SHP77 (cell line): ENCODE results near the gene DMRTB1.

Experiments
- DNase-seq, 2 experiments: peaks; one replicate each; lab custom pipeline; 2025; lab: John Stamatoyannopoulos, UW

The DMRTB1 gene

GRCh38 chr1:53435151-53435550 lies 24.0 kb upstream of the DMRTB1 start:
- DNase-seq: no peak

GRCh38 chr1:53438427-53439336 lies 20.5 kb upstream of the DMRTB1 start:
- DNase-seq: no peak

- no peak for DNase-seq
Observed at GRCh38 chr1:53439337-53440207, 19.6 kb upstream of the DMRTB1 start.

- DNase-seq: no peak
Observed at GRCh38 chr1:53440633-53441032, 18.6 kb upstream of the DMRTB1 start.

GRCh38 chr1:53442299-53442698 lies 16.9 kb upstream of the DMRTB1 start:
- no peak for DNase-seq

- DNase-seq: no peak
Observed at GRCh38 chr1:53446051-53446450, 13.1 kb upstream of the DMRTB1 start.

GRCh38 chr1:53447413-53447812 lies 11.8 kb upstream of the DMRTB1 start:
- DNase-seq: no peak

- DNase-seq: no peak
Observed at GRCh38 chr1:53448241-53448841, 10.9 kb upstream of the DMRTB1 start.

- DNase-seq: no peak
Observed at GRCh38 chr1:53449021-53449420, 10.2 kb upstream of the DMRTB1 start.

- DNase-seq: no peak
Observed at GRCh38 chr1:53449693-53450092, 9.5 kb upstream of the DMRTB1 start.

- DNase-seq: no peak
Observed at GRCh38 chr1:53450225-53450624, 9.0 kb upstream of the DMRTB1 start.

GRCh38 chr1:53454019-53454418 lies 5.2 kb upstream of the DMRTB1 start:
- DNase-seq: no peak

- no peak for DNase-seq
Observed at GRCh38 chr1:53455364-53455991, 3.7 kb upstream of the DMRTB1 start.

GRCh38 chr1:53458634-53459033 lies 565 bp upstream of the DMRTB1 start:
- no peak for DNase-seq

GRCh38 chr1:53460211-53460634 lies 1.0 kb downstream of the DMRTB1 start:
- no peak for DNase-seq

- no peak for DNase-seq
Observed at GRCh38 chr1:53460666-53461322, 1.6 kb downstream of the DMRTB1 start.

- no peak for DNase-seq
Observed at GRCh38 chr1:53461323-53462044, 2.3 kb downstream of the DMRTB1 start.

- DNase-seq: no peak
Observed at GRCh38 chr1:53462193-53462592, 3.0 kb downstream of the DMRTB1 start.

GRCh38 chr1:53462769-53463501 lies 3.7 kb downstream of the DMRTB1 start:
- DNase-seq: no peak
